ENCODE measurements around the gene TRRAP.

TRRAP gene

GRCh38 chr7:98985406-98985805 is 107.1 kb downstream of the TRRAP start:
- no peak for TF ChIP-seq CTCF (IDR thresholded peaks at IDR 0.05; ENCODE audit: low read depth, low read length)
- DNase-seq (ENCODE audit: low read depth in 2 of 2), result no peak

GRCh38 chr7:98985945-98986344 is 107.6 kb downstream of the TRRAP start:
- H3K4me3 ChIP-seq (replicated peaks in 1 of 2; ENCODE audit: low read depth in 2 of 2, low read length in 2 of 2), result no peak overlapping the region
- no peak for DNase-seq (ENCODE audit: low read depth in 2 of 2)
- no peak for TF ChIP-seq CTCF (IDR thresholded peaks at IDR 0.05; ENCODE audit: low read depth, low read length)

More at GRCh38 chr7:98985406-98985805, 107.1 kb downstream of the TRRAP start:
- H3K4me3 ChIP-seq (replicated peaks in 1 of 2; ENCODE audit: low read depth in 2 of 2, low read length in 2 of 2), result no peak overlapping the region

- DNase-seq (ENCODE audit: low read depth in 2 of 2), result no peak
- no peak for TF ChIP-seq CTCF (IDR thresholded peaks at IDR 0.05; ENCODE audit: low read depth, low read length)
- no peak overlapping the region for H3K4me3 ChIP-seq (replicated peaks in 1 of 2; ENCODE audit: low read depth in 2 of 2, low read length in 2 of 2)
These were observed 110.3 kb downstream of the TRRAP start for GRCh38 chr7:98988641-98989040.

- no peak for DNase-seq (ENCODE audit: low read depth in 2 of 2)
- TF ChIP-seq CTCF (IDR thresholded peaks at IDR 0.05; ENCODE audit: low read depth, low read length), result no peak
These were observed 112.0 kb downstream of the TRRAP start for GRCh38 chr7:98990356-98990755.

GRCh38 chr7:98991141-98991540 is 112.8 kb downstream of the TRRAP start:
- H3K4me3 ChIP-seq (replicated peaks in 1 of 2; ENCODE audit: low read depth in 2 of 2, low read length in 2 of 2), result no peak overlapping the region
- TF ChIP-seq CTCF (IDR thresholded peaks at IDR 0.05; ENCODE audit: low read depth, low read length), result no peak
- DNase-seq (ENCODE audit: low read depth in 2 of 2), result no peak

More at GRCh38 chr7:98990356-98990755, 112.0 kb downstream of the TRRAP start:
- no peak overlapping the region for H3K4me3 ChIP-seq (replicated peaks in 1 of 2; ENCODE audit: low read depth in 2 of 2, low read length in 2 of 2)

- H3K4me3 ChIP-seq (replicated peaks in 1 of 2; ENCODE audit: low read depth in 2 of 2, low read length in 2 of 2), result no peak overlapping the region
- TF ChIP-seq CTCF (IDR thresholded peaks at IDR 0.05; ENCODE audit: low read depth, low read length), result no peak
- no peak for DNase-seq (ENCODE audit: low read depth in 2 of 2)
These were observed 113.7 kb downstream of the TRRAP start for GRCh38 chr7:98992076-98992475.

Data from cardiac fibroblast (primary cell).